ENCODE measurements around the gene EDEM3. TPM values are rescaled to one million over a fixed set of nuclear protein-coding genes. Genes with fewer than 3 reads are reported as not detected.

EDEM3 gene
- total RNA-seq, 1 donor, result 24.7 TPM

DNA sequence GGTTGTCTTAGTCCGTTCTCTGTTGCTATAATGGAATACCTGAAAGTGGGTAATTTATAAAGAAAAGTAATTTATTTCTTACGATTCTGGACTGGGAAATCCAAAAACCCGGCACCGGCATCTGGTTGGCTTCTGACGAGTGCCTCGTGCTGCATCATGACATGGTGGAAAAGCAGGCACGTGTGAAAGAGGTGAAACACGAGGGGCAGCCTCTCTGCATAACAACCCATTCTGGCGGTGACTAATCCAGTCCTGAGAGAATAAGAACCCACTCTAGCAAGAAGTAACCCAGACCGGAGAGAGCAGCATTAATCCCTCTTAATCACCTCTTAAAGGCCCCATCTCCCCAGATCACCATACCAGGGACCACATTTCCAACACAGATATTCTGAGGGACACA is 2.7 kb upstream of the EDEM3 start:
- Histone ChIP-seq H3K4me3 (ENCODE audit: low read length) (no peak overlapping the region), H3K9me3 (ENCODE audit: low read depth, low read length) (no peaks in the 10 kb centered on the region), H3K4me1 (ENCODE audit: insufficient read depth, low read length) (peaks cover 17% of the 10 kb centered on the region), H3K27me3 (ENCODE audit: insufficient read depth, low read length) (no peaks in the 10 kb centered on the region)

DNA sequence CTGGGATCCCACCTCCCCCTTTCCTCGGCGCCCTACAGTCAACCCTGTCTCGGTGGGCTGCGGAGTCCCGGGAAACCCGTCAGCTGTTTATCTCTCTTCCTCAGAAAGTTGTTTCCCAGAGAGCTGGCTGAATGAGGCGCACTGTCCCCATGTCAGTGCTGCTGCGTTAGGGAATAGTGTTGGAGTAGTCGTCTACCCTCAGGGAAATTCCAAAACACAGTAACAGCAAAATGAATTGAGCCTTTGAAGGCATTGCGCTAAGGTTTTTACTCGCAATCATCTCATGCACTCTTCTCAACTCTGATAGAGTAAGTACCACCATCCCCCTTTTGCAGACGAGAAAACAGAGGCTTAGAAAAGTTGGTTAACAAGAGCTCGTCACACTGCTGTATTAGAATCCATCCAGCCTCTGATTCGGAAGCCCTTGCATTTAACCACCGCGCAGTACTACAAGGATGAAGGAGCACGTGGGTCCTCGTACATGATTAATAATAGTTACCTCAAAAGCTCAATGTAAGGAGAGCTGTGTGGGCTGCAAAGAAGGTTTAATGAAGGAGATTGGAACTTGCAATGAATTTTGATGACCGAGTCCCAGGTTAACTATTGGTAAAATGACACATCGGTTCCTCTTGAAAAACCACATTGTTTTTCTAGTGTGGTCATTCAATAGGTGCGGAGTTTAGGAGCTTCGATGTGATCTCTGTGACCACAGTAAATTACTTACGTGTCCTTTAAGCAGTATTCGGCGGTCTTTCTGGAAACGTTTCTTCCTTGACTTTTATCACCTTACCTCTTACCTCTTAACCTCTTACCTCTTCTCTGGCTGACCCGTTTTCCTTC is 788 bp upstream of the EDEM3 start:
- Histone ChIP-seq H3K27me3 (ENCODE audit: insufficient read depth, low read length) (no peaks in the 10 kb centered on the region), H3K4me1 (ENCODE audit: insufficient read depth, low read length) (peaks cover 25% of the 10 kb centered on the region), H3K9me3 (ENCODE audit: low read depth, low read length) (no peaks in the 10 kb centered on the region), H3K4me3 (ENCODE audit: low read length) (peak overlapping the region; percentile 83)

DNA sequence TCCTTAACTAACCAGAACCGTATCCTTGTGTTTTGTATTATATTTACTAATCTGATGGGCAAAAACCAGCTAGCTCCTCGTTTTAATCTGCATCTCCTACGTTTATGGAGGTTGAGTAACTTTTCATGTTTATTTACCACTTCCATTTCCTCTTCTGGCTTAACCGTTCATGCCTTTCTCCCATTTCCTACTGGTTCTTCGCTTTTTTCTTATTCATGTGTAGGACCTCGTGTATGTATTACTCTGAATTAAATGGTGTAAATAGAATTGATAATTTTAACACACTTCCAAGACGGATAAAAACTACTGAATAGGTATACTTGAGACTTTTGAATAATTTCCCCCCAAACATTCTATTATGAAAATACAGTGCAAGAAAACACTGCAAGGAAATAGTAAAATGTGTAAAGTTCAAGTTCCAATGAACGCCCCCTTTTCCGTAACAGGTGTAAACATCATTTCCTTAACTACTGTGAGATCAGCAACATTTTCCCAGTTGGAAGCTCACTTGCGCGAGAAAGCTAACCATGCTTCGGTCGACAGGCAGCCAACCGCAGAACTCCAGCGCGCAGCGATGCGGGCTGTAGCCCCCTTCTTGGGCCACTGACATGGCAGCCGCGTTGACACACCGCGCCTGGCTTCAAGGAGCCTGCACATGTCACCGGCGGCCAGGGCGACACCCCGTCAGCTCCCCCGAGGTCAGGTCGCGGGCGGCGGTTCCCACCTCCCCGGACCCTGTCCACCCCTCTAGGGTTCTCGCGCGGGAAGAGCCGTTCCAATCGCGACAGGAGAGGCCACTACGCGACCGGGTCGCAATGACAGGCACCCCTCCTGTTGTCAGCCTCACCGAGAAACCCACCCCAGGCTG is 816 bp downstream of the EDEM3 start:
- peaks cover 25% of the 10 kb centered on the region for H3K4me1 ChIP-seq (ENCODE audit: insufficient read depth, low read length)
- no peaks in the 10 kb centered on the region for H3K27me3 ChIP-seq (ENCODE audit: insufficient read depth, low read length)
- peak overlapping the region; percentile 83 for H3K4me3 ChIP-seq (ENCODE audit: low read length)
- no peaks in the 10 kb centered on the region for H3K9me3 ChIP-seq (ENCODE audit: low read depth, low read length)

DNA sequence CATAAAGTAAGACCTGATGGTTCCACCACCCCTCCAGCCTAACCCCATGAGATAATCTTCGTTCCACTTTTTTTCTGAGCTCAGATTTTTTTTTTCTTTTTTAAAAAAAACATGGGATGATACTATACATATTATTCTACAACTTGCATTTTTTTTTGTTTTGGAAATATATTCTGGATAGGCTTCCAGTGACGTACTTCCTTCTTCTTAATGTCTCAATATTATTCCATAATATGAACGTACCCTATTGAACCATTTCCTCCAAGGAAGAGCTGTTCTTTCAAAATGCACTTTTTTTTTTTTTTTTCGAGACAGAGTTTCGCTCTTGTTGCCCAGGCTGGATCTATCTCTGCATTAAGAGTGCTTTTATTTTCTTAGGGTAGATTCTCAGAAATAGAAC is 1.5 kb downstream of the EDEM3 start:
- Histone ChIP-seq H3K4me3 (ENCODE audit: low read length) (peak overlapping the region; percentile 83), H3K4me1 (ENCODE audit: insufficient read depth, low read length) (peaks cover 26% of the 10 kb centered on the region), H3K27me3 (ENCODE audit: insufficient read depth, low read length) (no peaks in the 10 kb centered on the region), H3K9me3 (ENCODE audit: low read depth, low read length) (no peaks in the 10 kb centered on the region)

DNA sequence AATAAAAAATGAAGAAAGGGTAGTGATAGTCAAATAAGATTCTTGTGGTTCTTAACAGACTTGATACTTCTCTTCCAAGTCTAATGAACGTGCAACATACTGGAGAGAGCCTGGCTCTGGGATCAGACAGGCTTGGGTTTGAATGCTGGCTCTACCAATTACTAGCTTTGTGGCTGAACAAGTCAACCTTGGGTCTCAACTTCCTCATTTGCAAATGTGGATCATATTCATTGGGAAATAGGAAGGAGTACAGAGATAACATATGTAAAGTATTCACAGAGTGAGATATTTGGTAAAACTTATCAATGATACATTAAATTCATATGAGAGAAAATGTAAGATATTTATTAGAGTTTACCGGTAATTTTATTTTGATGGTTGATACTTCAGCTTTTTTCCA is 2.0 kb downstream of the EDEM3 start:
- Histone ChIP-seq H3K4me3 (ENCODE audit: low read length) (no peak overlapping the region), H3K4me1 (ENCODE audit: insufficient read depth, low read length) (peaks cover 31% of the 10 kb centered on the region), H3K9me3 (ENCODE audit: low read depth, low read length) (no peaks in the 10 kb centered on the region), H3K27me3 (ENCODE audit: insufficient read depth, low read length) (no peaks in the 10 kb centered on the region)

DNA sequence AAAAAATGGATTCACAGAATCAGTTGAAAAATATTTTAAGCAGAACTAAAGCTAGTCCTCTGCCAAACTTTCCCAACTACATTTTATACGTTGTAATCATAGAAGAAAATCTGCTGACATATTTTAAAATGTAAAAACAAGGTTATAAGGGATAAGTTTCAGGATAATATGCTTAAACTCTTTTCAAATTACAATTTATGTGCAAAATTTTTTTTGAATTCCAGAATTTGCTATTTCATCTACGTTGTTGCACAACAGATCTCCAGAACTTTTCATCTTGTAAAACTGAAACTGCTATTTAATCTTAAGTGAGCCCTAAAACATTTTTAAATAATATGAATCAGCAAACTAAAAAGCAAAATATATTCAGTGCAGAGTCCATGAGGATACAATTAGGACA is 5.9 kb downstream of the EDEM3 start:
- H3K9me3 ChIP-seq (ENCODE audit: low read depth, low read length), result no peaks in the 10 kb centered on the region
- no peak overlapping the region for H3K4me3 ChIP-seq (ENCODE audit: low read length)
- H3K4me1 ChIP-seq (ENCODE audit: insufficient read depth, low read length), result peaks cover 41% of the 10 kb centered on the region
- no peaks in the 10 kb centered on the region for H3K27me3 ChIP-seq (ENCODE audit: insufficient read depth, low read length)

DNA sequence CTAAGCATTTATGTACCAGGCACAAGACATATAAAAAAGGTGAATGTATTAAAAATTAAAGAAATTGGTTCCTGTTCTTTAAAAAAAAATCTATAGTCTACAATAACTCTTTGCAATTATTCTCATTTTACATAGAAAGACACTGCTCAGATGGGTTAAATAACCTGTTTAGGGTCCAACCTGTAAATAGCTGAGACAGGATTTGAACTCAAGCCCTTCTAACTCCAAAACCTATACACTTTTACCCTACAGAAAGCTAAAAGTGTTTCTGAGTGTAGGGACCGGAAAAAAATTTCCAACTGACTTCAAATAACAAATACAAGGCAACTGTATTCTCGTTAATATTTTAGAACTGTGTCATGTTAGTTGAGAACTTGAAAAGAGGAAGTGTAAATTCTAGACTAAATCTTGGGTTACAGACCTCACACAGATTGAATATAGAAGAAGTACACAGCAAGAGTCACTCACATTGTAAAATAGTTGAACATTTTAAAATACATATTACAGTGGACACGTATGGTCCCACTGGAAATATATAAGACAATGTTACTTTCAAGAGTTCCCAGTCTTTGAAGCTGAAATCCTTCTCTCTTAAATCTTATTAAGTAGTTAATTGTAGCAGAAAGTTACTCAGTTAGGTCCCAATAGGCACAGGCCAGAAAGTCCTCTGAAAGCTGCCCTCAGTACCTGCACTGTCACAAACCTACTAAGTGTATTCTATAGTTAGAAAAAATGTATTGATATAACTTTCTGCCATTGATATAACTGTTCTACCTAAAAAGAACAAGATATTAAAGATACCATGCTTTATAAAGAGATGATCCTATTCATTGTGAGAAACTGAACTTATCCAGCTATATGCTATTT is 7.3 kb downstream of the EDEM3 start:
- Histone ChIP-seq H3K27me3 (ENCODE audit: insufficient read depth, low read length) (no peaks in the 10 kb centered on the region), H3K4me1 (ENCODE audit: insufficient read depth, low read length) (peaks cover 34% of the 10 kb centered on the region), H3K4me3 (ENCODE audit: low read length) (no peak overlapping the region), H3K9me3 (ENCODE audit: low read depth, low read length) (no peaks in the 10 kb centered on the region)

DNA sequence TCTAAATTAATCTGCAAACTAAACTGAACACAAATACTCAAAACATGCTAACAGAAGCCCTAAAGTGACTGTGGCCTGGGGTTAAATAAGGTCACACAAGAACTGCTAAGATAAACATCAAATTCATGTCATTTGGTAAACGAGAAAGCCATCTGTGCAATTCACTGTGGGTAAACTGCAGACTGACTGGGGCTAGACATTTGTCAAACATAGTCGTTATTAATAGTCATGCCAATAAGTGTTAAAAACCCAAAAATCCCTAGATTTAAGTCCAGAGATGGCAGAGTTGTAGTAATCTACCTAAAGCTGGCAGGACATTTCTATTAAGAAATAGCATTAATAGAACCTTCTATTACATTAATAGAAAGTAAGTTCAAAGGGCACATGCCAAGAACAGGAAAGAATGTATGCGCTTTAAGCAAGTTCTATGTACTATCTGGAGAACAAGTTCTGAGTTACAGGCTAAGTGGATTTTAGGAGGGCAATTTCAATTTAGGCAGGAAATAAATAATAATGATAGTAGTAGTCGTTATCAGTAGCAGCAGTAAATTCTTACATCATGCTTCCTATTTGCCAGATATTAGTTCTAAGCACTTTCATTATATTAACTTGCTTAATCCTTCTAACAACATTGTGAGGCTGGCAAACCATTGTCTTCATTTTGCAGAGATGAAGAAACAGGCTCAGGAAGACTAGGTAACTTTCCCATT is 8.6 kb downstream of the EDEM3 start:
- Histone ChIP-seq H3K4me1 (ENCODE audit: insufficient read depth, low read length) (peaks cover 29% of the 10 kb centered on the region), H3K4me3 (ENCODE audit: low read length) (no peak overlapping the region), H3K9me3 (ENCODE audit: low read depth, low read length) (no peaks in the 10 kb centered on the region), H3K27me3 (ENCODE audit: insufficient read depth, low read length) (no peaks in the 10 kb centered on the region)

DNA sequence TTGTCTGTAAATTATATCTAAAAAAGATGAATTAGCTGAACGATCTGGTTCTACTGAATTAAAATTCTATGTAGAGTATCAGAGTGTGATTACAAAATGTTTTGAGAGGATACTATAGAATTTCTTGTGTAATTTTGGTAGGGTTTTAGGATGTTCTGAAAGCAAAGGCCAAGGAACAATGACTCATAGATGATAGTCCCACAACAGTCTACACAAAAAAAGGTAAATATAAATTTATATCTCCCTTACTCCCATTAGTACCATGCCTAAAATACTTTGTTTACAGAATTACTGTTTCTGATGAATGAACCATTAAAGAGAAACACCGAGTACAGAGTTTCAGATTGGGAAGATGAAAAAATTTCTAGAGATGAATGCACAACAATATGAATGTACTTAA is 9.5 kb downstream of the EDEM3 start:
- peaks cover 29% of the 10 kb centered on the region for H3K4me1 ChIP-seq (ENCODE audit: insufficient read depth, low read length)

DNA sequence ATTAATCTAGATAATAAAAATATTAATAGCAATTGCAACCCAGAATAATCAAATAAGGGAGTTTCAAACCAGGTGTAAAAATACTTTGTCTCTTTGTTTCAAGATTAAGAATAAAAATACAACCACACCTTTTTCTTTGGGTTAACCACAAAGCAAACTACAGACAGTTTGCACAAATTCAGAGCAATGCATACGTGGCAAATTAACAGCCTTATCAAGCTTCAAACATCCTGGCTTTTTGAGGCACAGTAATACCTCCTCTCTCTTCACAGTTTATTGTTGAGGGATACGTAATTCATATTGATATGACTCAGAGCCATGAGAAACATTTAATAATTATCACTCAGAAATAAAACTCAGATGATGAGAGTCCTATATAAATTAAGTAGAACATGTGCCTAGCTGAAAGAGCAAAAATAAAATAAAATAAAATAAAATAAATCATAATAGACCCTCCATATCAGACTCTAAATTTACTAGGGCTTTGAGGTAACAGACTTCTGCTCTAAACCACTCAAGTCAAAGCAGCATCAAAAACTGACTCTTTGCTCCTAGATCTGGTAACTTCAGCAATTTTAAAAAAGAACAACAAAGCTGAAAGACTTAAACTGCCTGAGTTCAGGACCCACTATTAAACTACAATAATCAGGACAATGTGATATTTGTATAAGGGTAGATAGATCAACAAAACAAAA is 11.4 kb downstream of the EDEM3 start:
- H3K27me3 ChIP-seq (ENCODE audit: insufficient read depth, low read length), result no peaks in the 10 kb centered on the region
- no peaks in the 10 kb centered on the region for H3K9me3 ChIP-seq (ENCODE audit: low read depth, low read length)
- H3K4me3 ChIP-seq (ENCODE audit: low read length), result no peak overlapping the region
- peaks cover 28% of the 10 kb centered on the region for H3K4me1 ChIP-seq (ENCODE audit: insufficient read depth, low read length)

More for the DNA sequence above, 9.5 kb downstream of the EDEM3 start:
- Histone ChIP-seq H3K9me3 (ENCODE audit: low read depth, low read length) (no peaks in the 10 kb centered on the region), H3K27me3 (ENCODE audit: insufficient read depth, low read length) (no peaks in the 10 kb centered on the region), H3K4me3 (ENCODE audit: low read length) (no peak overlapping the region)

DNA sequence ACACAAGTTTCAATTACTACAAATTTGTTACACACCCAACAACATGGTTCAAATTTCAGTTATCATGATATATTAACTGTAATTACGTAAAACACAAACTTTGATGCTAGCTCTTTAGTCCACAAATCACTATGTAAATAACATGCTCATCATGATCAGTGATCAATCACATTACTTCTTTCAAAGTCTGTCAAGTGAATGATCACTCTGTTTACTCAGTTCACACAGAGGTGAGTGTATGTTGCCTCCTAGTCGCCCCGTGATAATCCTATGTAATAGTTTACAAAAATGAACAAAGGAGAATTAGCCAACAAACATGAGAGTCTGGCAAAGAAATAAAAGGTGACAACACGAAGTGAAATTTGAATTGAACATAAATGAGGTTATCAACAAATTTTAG is 14.3 kb downstream of the EDEM3 start:
- Histone ChIP-seq H3K27me3 (ENCODE audit: insufficient read depth, low read length) (no peaks in the 10 kb centered on the region), H3K4me1 (ENCODE audit: insufficient read depth, low read length) (peaks cover 4% of the 10 kb centered on the region), H3K4me3 (ENCODE audit: low read length) (no peak overlapping the region), H3K9me3 (ENCODE audit: low read depth, low read length) (no peaks in the 10 kb centered on the region)

DNA sequence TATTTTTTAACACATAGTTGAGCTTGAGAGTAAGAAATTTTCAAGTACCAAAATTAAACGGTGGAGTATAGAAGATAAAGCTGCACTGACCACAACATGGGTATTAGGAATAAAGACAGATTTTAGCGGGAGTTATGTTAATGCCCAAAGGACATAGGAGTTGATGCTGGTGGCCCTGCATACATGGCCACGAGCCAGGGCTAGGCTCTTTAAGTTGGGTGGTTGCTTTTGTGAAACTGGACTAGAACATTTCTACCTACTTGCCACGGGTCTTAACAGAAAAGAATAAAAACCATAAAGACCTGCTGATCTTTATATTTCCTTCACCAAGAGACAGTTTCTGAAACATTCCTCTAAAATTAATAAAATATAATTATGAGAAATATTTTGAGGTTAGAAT is 14.9 kb downstream of the EDEM3 start:
- Histone ChIP-seq H3K9me3 (ENCODE audit: low read depth, low read length) (no peaks in the 10 kb centered on the region), H3K27me3 (ENCODE audit: insufficient read depth, low read length) (no peaks in the 10 kb centered on the region), H3K4me1 (ENCODE audit: insufficient read depth, low read length) (peaks cover 4% of the 10 kb centered on the region), H3K4me3 (ENCODE audit: low read length) (no peak overlapping the region)

DNA sequence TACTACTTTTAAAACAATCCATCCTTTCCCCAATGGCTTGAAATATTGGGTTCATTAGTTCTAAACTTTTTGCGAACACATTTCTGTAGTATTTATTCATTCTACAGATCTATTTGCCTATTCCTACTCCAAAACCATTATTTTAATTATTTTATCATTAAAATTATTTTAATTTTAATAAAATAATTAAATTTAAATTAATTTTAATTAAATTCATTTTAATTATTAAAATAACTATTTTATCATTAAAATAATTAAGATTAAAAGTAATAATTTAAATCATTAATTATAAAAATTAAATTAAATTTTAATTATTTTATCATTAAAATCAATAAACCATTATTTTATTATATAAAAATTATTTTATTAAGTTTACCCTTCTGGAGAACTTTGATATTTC is 15.6 kb downstream of the EDEM3 start:
- no peak overlapping the region for H3K4me3 ChIP-seq (ENCODE audit: low read length)
- no peaks in the 10 kb centered on the region for H3K9me3 ChIP-seq (ENCODE audit: low read depth, low read length)
- no peaks in the 10 kb centered on the region for H3K27me3 ChIP-seq (ENCODE audit: insufficient read depth, low read length)
- H3K4me1 ChIP-seq (ENCODE audit: insufficient read depth, low read length), result peaks cover 4% of the 10 kb centered on the region

DNA sequence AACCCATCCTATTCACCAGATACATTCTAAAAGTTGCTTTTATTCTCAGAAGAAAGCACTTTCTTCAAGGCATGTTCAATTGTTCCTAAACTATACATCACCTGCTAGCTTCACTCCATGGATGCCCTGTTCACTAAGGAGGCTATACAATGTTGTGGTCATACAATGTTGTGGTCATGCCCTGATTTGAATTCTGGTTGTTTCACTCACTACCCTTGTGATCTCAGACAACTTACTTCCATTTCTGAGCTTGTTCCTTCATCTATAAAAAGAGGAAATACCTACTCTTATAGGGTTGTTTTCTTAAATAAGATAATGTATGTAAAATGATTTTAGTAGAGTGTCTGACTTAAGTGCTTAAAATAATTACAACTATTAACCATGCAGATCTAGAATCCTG is 19.7 kb downstream of the EDEM3 start:
- Histone ChIP-seq H3K4me1 (ENCODE audit: insufficient read depth, low read length) (no peaks in the 10 kb centered on the region), H3K4me3 (ENCODE audit: low read length) (no peak overlapping the region), H3K9me3 (ENCODE audit: low read depth, low read length) (no peaks in the 10 kb centered on the region), H3K27me3 (ENCODE audit: insufficient read depth, low read length) (no peaks in the 10 kb centered on the region)

Measured in mononuclear cell (primary cell).